K562 (cell line): ENCODE data around the gene B3GALNT1. TPM values are rescaled to one million over a fixed set of nuclear protein-coding genes. Genes with fewer than 3 reads are reported as not detected.

Experiments
- ATAC-seq: fragments of 200-7000 bp; cut with Tn5 transposase; 3 replicates; pipeline ENCODE4 v1.9.1; 2020; ENCODE audit warnings: moderate library complexity
- BruUV-seq: library from RNA; stranded (reverse); fragments of 400-500 nt; replicated peaks from 2 replicates; lab custom pipeline; 2021; lab: Mats Ljungman, UMichigan
- CTCF ChIA-PET: fragments of 300-600 bp; formaldehyde crosslinking; extraction: SDS; loops from one replicate; lab custom pipeline; 2021; ENCODE audit warnings: low intra/inter-chr PET ratio; lab: Yijun Ruan, JAX
- POLR2A ChIA-PET: fragments of 300-600, 350-650 bp; sonication (Branson Sonifier 250); formaldehyde crosslinking; extraction: SDS; loops from one replicate; lab custom pipeline; 2021; ENCODE audit warnings: antibody characterized with exemption, inconsistent platforms; lab: Yijun Ruan, JAX
- DNase-seq, 4 experiments: peaks; one replicate each; pipeline versions ENCODE4 v3.0.0 to v3.0.0-alpha.2; 2011 to 2018; ENCODE audit warnings: low spot score in 3 of 4, mixed read lengths in 3 of 4; ENCODE audit errors: extremely low read depth in 1 of 4
- FAIRE-seq: peaks from 2 replicates; lab custom pipeline; 2011; peaks lifted over from hg19 to GRCh38; lab: Jason Lieb, UNC
- H2AFZ ChIP-seq: 2 replicates; pipeline ENCODE4 v1.6.0; 2011; ENCODE audit warnings: low read depth, low read length, control low read depth, inconsistent platforms
- H3K27ac ChIP-seq: fragments of 200-600 bp; 3 replicates; pipeline ENCODE4 v1.8.0; 2011; ENCODE audit warnings: low read depth, mild to moderate bottlenecking, control low read depth, inconsistent platforms, low read length, moderate library complexity, mixed read lengths; ENCODE audit errors: extremely low read depth
- H3K27me3 ChIP-seq, 2 experiments: fragments of 300-600 bp in 1 of 2; 2 replicates in 1 of 2; 3 replicates in 1 of 2; pipeline versions ENCODE4 v1.6.0 to v1.8.0; 2011; ENCODE audit warnings: inconsistent platforms in 2 of 2, low read length in 2 of 2, mild to moderate bottlenecking in 1 of 2, mixed read lengths in 1 of 2, moderate library complexity in 1 of 2; ENCODE audit not compliant: control insufficient read depth in 2 of 2, insufficient read depth in 2 of 2
- H3K36me3 ChIP-seq: fragments of 300-600 bp; 3 replicates; pipeline ENCODE4 v1.8.0; 2011; ENCODE audit warnings: mild to moderate bottlenecking, low read length, inconsistent platforms; ENCODE audit not compliant: control insufficient read depth, insufficient read depth
- H3K4me1 ChIP-seq, 2 experiments: fragments of 200-600 bp in 1 of 2; replicated peaks in 1 of 2; 2 replicates in 1 of 2; 3 replicates in 1 of 2; pipeline versions ENCODE4 v1.5.1 to v1.8.0; 2011; ENCODE audit warnings: inconsistent platforms in 2 of 2, low read length in 2 of 2, mild to moderate bottlenecking in 1 of 2, mixed read lengths in 1 of 2, moderate library complexity in 1 of 2; ENCODE audit not compliant: control insufficient read depth in 2 of 2, insufficient read depth in 2 of 2
- H3K4me2 ChIP-seq: 2 replicates; pipeline ENCODE4 v1.6.1; 2011; ENCODE audit warnings: low read length, control low read depth, inconsistent platforms, mixed read lengths; ENCODE audit not compliant: insufficient read depth
- H3K4me3 ChIP-seq: fragments of 200-600 bp; sonication (generic), shearing (Covaris generic); 2 replicates; pipeline ENCODE4 v1.5.1; 2016; ENCODE audit warnings: control low read depth, inconsistent platforms
- H3K79me2 ChIP-seq: fragments of 200-600 bp; 3 replicates; pipeline ENCODE4 v1.8.0; 2011; ENCODE audit warnings: low read length, inconsistent platforms; ENCODE audit not compliant: control insufficient read depth, insufficient read depth
- H3K9ac ChIP-seq, 2 experiments: 2 replicates each; pipeline versions ENCODE4 v1.6.0 to v1.6.1; 2011; ENCODE audit warnings: low read depth in 2 of 2, low read length in 2 of 2, control low read depth in 1 of 2, inconsistent platforms in 1 of 2, mild to moderate bottlenecking in 1 of 2, mixed read lengths in 1 of 2; ENCODE audit not compliant: insufficient read depth in 1 of 2
- H3K9me1 ChIP-seq: one replicate; pipeline ENCODE4 v1.6.0; 2011; ENCODE audit warnings: inconsistent platforms, mild to moderate bottlenecking, low read length, moderate library complexity; ENCODE audit not compliant: control insufficient read depth, insufficient read depth
- H3K9me3 ChIP-seq: replicated peaks from 2 replicates; pipeline ENCODE4 v1.5.1; 2011; ENCODE audit warnings: low read depth, low read length, inconsistent platforms; ENCODE audit not compliant: control insufficient read depth, insufficient read depth
- H4K20me1 ChIP-seq: replicated peaks from 2 replicates; pipeline ENCODE4 v1.6.1; 2011; ENCODE audit warnings: low read length, inconsistent platforms, mixed read lengths; ENCODE audit not compliant: control insufficient read depth, insufficient read depth
- CAMTA2 ChIP-seq: fragments of 250-450 bp; sonication (Bioruptor Pico); conservative IDR thresholded peaks from 2 replicates; pipeline ENCODE4 v1.5.1; 2022
- IRF2 ChIP-seq: sonication (generic); formaldehyde crosslinking; IDR thresholded peaks from 2 replicates; pipeline ENCODE4 v1.8.1; 2022; ENCODE audit warnings: mild to moderate bottlenecking, missing genetic modification reagents
- LCOR ChIP-seq: sonication (generic); formaldehyde crosslinking; IDR thresholded peaks from 2 replicates; pipeline ENCODE4 v1.8.0; 2022; ENCODE audit warnings: mild to moderate bottlenecking, missing genetic modification reagents
- NCOR1 ChIP-seq: fragments of 450-650 bp; IDR thresholded peaks from 2 replicates; pipeline ENCODE4 v1.6.1; 2016; ENCODE audit warnings: mild to moderate bottlenecking, moderate library complexity
- whole genome bisulfite sequencing: fragments of 100-300 bp; shearing (Covaris generic); methylation state at CpG from one replicate; pipeline ENCODE4 v1.1.6; 2016; ENCODE audit warnings: low coverage, mixed read lengths; ENCODE audit not compliant: insufficient coverage; ENCODE audit errors: missing lambda C conversion rate; 5-methylcytosine and 5-hydroxymethylcytosine counted together
- in situ Hi-C: fragments of 300-500 bp; cut with MboI; formaldehyde crosslinking; loops from 4 replicates; pipeline ENCODE4 v1.15.0; 2018; ENCODE audit warnings: inconsistent platforms, mixed read lengths
- intact Hi-C: fragments of 100-400 bp; cut with micrococcal nuclease; formaldehyde crosslinking; loops from 2 replicates; pipeline ENCODE4 v1.14.2; 2022
- polyA plus RNA-seq, 8 experiments: library from polyadenylated mRNA; depleted of rRNA in 4 of 8; stranded (reverse) in 5 of 8; unstranded in 3 of 8; fragments of >200 nt; fragmentation: Nextera tagmentation in 2 of 8; fragmentation: Illumina TruSeq in 1 of 8; extraction: Ambion mirVana in 2 of 8; extraction: Trizol in 1 of 8; gene quantifications; 2 replicates each; pipeline versions ENCODE4 v1.2.1 to v1.2.3, GENCODE V29; 2011 to 2014; ENCODE audit warnings: inconsistent platforms in 1 of 8, missing spikeins in 1 of 8
- total RNA-seq, 7 experiments: library from RNA; depleted of rRNA in 6 of 7; stranded (reverse); fragments of >200 nt in 6 of 7; fragmentation: Illumina TruSeq in 2 of 7; extraction: Trizol in 2 of 7; gene quantifications; 2 replicates each; pipeline versions ENCODE4 v1.2.1 to v1.2.3, GENCODE V29; 2011 to 2021; ENCODE audit warnings: low replicate concordance in 1 of 7
- TF ChIP-seq, protein P1 (sequence below): sonication (generic); formaldehyde crosslinking; IDR thresholded peaks from 2 replicates; pipeline ENCODE4 v1.8.1; 2023; ENCODE audit warnings: mild to moderate bottlenecking, missing genetic modification reagents, moderate library complexity
- TF ChIP-seq, protein P2 (sequence below): sonication (generic); formaldehyde crosslinking; IDR thresholded peaks from 2 replicates; pipeline ENCODE4 v1.8.0; 2022; ENCODE audit warnings: mild to moderate bottlenecking, missing genetic modification reagents
- TF ChIP-seq, protein P3 (sequence below): fragments of 150-350 bp; conservative IDR thresholded peaks from 2 replicates; pipeline ENCODE4 v1.6.1; 2014; ENCODE audit warnings: low read length

B3GALNT1 gene
- total and polyA plus RNA-seq, 9 of the 15 experiments (the other 6 are each of a cell fraction or from before 2014, with no cell fraction given) = 0.53 to 2.0 (median 1.2) TPM

DNA sequence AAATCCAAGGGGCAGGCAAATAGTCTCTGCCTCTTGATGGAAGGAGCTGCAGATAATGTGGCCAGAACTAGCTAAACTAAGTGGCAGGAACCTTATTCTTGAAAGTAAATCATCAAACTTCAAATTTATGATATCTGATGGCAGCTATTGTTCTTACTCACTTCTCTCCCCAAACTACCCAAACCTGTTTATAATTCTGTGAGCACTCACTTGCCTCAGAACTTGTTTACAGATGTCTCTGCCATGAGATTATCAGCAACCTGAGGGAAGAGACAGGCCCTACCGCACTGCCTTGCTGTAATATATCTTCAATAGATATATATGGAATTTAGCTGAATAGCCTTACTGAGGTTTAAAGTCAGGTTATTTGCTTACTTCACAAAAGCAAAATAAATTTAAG, 2.2 kb upstream of the B3GALNT1 start:
- ChIA-PET CTCF (no interaction called here), POLR2A (no interaction called here)
- no TSS peak for BruUV-seq
- WGBS = 0% methylated on average over 1 of the region's 1 CpG
- Histone ChIP-seq H3K4me1 (peaks cover 0 to 10% of the 10 kb centered on the region in 2 experiments; a peak in 2 of 5 replicates), H3K36me3 (no peaks in the 10 kb centered on the region), H3K4me3 (no peak overlapping the region), H3K79me2 (no peaks in the 10 kb centered on the region), H3K9me3 (no peaks in the 10 kb centered on the region), H3K4me2 (no peak overlapping the region), H3K27me3 (peaks cover 6 to 20% of the 10 kb centered on the region in 2 experiments; a peak in 3 of 5 replicates), H2AFZ (no peak overlapping the region), H3K9me1 (no peaks in the 10 kb centered on the region), H4K20me1 (no peaks in the 10 kb centered on the region), H3K9ac (no peak overlapping the region), H3K27ac (no peak overlapping the region)
- no peak for FAIRE-seq
- intact Hi-C loops (no loop called here), in situ Hi-C loops (no loop called here)
- no peak for TF ChIP-seq IRF2 (CRISPR knock-in tag)
- TF ChIP-seq LCOR = no peak
- TF ChIP-seq, protein P1, sequence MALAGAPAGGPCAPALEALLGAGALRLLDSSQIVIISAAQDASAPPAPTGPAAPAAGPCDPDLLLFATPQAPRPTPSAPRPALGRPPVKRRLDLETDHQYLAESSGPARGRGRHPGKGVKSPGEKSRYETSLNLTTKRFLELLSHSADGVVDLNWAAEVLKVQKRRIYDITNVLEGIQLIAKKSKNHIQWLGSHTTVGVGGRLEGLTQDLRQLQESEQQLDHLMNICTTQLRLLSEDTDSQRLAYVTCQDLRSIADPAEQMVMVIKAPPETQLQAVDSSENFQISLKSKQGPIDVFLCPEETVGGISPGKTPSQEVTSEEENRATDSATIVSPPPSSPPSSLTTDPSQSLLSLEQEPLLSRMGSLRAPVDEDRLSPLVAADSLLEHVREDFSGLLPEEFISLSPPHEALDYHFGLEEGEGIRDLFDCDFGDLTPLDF = no peak
- DNase-seq = no peak
- ATAC-seq = no peak

DNA sequence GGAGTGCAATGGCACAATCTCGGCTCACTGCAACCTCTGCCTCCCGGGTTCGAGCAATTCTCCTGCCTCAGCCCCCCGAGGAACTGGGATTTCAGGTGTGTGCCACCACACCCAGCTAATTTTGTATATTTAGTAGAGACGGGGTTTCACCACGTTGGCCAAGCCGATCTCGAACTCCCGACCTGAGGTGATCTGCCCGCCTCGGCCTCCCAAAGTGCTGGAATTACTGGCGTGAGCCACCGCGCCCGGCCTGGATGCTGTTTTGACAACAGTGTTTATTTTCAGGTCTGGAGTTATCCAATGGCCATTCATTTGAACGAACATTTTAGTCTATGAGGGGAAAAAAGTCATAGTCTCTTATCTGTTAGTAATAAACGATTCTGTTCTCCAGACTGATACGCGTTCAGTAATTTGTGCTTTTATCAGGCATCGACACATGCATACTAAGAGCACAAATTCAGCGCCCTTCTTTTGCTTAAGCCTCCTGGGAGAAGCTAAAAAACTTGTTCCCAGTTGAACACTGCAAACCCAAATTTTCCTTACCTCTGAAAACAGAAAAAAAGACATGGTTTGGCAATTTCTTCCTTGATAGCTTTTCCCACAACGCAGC, 1.3 kb downstream of the B3GALNT1 start:
- Histone ChIP-seq H3K9ac (no peak overlapping the region), H3K36me3 (no peaks in the 10 kb centered on the region), H3K9me1 (no peaks in the 10 kb centered on the region), H3K4me1 (peaks cover 0 to 10% of the 10 kb centered on the region in 2 experiments; a peak in 2 of 5 replicates), H2AFZ (no peak overlapping the region), H3K79me2 (no peaks in the 10 kb centered on the region), H3K27ac (no peak overlapping the region), H3K27me3 (peaks cover 6 to 26% of the 10 kb centered on the region in 2 experiments; a peak in 4 of 5 replicates), H4K20me1 (no peaks in the 10 kb centered on the region), H3K4me3 (no peak overlapping the region), H3K4me2 (no peak overlapping the region), H3K9me3 (no peaks in the 10 kb centered on the region)
- DNase-seq (no peak), ATAC-seq (no peak), FAIRE-seq (no peak)
- POLR2A ChIA-PET = no interaction called here
- intact Hi-C loops = no loop called here
- TSS peak; percentile 46 for BruUV-seq
- CTCF ChIA-PET = no interaction called here
- 11% methylated on average over 22 of the region's 22 CpGs for WGBS
- in situ Hi-C loops = no loop called here
- TF ChIP-seq, protein P2, sequence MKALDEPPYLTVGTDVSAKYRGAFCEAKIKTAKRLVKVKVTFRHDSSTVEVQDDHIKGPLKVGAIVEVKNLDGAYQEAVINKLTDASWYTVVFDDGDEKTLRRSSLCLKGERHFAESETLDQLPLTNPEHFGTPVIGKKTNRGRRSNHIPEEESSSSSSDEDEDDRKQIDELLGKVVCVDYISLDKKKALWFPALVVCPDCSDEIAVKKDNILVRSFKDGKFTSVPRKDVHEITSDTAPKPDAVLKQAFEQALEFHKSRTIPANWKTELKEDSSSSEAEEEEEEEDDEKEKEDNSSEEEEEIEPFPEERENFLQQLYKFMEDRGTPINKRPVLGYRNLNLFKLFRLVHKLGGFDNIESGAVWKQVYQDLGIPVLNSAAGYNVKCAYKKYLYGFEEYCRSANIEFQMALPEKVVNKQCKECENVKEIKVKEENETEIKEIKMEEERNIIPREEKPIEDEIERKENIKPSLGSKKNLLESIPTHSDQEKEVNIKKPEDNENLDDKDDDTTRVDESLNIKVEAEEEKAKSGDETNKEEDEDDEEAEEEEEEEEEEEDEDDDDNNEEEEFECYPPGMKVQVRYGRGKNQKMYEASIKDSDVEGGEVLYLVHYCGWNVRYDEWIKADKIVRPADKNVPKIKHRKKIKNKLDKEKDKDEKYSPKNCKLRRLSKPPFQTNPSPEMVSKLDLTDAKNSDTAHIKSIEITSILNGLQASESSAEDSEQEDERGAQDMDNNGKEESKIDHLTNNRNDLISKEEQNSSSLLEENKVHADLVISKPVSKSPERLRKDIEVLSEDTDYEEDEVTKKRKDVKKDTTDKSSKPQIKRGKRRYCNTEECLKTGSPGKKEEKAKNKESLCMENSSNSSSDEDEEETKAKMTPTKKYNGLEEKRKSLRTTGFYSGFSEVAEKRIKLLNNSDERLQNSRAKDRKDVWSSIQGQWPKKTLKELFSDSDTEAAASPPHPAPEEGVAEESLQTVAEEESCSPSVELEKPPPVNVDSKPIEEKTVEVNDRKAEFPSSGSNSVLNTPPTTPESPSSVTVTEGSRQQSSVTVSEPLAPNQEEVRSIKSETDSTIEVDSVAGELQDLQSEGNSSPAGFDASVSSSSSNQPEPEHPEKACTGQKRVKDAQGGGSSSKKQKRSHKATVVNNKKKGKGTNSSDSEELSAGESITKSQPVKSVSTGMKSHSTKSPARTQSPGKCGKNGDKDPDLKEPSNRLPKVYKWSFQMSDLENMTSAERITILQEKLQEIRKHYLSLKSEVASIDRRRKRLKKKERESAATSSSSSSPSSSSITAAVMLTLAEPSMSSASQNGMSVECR (CRISPR knock-in tag) = no peak
- TF ChIP-seq CAMTA2 (CRISPR knock-in tag) (no peak), NCOR1 (no peak)
- TF ChIP-seq, protein P3, sequence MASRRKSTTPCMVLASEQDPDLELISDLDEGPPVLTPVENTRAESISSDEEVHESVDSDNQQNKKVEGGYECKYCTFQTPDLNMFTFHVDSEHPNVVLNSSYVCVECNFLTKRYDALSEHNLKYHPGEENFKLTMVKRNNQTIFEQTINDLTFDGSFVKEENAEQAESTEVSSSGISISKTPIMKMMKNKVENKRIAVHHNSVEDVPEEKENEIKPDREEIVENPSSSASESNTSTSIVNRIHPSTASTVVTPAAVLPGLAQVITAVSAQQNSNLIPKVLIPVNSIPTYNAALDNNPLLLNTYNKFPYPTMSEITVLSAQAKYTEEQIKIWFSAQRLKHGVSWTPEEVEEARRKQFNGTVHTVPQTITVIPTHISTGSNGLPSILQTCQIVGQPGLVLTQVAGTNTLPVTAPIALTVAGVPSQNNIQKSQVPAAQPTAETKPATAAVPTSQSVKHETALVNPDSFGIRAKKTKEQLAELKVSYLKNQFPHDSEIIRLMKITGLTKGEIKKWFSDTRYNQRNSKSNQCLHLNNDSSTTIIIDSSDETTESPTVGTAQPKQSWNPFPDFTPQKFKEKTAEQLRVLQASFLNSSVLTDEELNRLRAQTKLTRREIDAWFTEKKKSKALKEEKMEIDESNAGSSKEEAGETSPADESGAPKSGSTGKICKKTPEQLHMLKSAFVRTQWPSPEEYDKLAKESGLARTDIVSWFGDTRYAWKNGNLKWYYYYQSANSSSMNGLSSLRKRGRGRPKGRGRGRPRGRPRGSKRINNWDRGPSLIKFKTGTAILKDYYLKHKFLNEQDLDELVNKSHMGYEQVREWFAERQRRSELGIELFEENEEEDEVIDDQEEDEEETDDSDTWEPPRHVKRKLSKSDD = no peak
